ENCODE data around the gene TENT4A.
"Not testable (repeated sequence)": the region's sequence is repeated elsewhere in the genome, so short reads cannot be mapped to it uniquely, and the experiment has no call there.

Gene TENT4A

DNA sequence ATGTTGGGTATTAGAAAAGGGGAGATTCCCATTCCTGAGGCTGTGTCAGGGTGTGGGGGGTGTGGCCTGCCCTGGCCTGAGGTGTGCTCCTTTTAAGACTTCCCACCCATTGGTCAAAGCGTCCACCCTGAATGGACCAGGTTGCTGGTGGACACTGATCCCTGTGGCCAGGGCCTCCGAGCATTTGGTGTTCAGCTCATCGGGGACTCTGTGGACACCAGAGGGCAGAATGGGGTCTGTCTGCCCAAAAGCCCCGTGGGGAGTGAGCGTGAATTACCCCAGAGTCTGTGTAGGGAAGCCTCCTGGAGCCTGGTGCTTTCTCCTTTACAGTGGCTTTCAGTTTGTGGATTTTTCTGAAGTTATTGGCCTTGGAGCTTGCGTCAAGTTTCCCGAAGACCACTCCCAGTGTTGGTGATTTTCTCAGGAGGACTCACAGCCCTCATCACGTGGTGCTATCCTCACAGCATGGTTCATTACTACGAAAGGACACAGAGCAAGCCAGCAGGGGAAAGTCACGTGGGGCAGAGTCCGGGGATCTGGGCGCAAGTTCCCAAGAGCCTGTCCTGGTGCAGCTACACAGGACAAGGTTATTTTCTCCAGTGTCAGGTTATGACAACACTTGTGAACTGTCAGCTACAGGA, 55.5 kb downstream of the TENT4A start:
- no peak for DNase-seq (ENCODE audit: low spot score)
- FAIRE-seq = no peak

- FAIRE-seq (no peak), DNase-seq (ENCODE audit: low spot score) (no peak)
Observed at GRCh38 chr5:6770826-6771607, 57.8 kb downstream of the TENT4A start.

DNA sequence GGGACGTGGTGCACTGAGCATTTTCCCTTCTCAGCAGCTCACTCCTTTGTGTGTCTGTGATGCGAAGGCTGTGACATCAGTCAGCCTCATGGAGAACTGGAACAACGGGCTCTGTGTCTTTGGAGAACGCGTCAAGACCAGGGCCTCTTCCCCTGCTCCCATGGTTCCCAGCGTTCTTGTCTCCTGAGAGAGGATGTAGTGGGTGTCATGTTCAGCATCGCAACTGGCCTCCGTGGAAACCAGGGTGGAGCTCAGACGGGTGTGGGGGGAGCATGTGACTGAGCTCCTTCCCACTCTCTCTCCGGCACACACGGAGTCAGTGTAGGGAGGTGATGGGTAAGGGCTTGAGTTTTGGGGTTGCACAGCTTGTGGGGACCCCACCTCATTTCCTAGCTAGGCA, 59.7 kb downstream of the TENT4A start:
- DNase-seq (ENCODE audit: low spot score) (no peak), FAIRE-seq (peak; percentile 17)

GRCh38 chr5:6773342-6774035, 60.3 kb downstream of the TENT4A start:
- no peak for DNase-seq (ENCODE audit: low spot score)
- FAIRE-seq = no peak

- DNase-seq (ENCODE audit: low spot score); FAIRE-seq: not testable (repeated sequence)
Observed at GRCh38 chr5:6774207-6774606, 61.0 kb downstream of the TENT4A start.

DNA sequence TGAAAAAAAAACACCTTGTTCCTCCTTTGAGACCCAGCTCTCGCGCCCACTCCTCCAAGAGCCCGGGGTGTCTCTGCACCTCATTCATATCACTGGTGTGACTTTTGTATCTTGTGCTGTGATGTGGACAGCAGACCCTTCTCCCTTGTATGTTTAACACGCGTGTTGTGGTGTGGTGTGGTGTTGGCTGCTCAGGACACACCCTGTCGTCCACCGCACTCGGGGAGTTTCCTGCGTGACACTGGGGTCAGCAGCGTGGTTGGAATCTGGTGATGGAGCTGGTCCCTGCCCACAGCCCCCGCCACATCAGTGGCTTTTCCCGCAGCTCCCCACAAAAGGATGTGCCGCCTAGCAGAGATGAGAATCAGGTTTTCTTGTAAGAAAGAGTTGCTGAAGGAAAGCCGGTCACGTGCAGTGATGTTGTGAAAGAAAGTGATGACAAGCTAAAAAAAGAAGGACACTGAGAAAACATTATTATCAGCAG, 61.5 kb downstream of the TENT4A start:
- no peak for FAIRE-seq
- no peak for DNase-seq (ENCODE audit: low spot score)

- FAIRE-seq (no peak), DNase-seq (ENCODE audit: low spot score) (no peak)
Observed at GRCh38 chr5:6775571-6775970, 62.3 kb downstream of the TENT4A start.

- DNase-seq (ENCODE audit: low spot score) (peak; percentile 49), FAIRE-seq (no peak)
Observed at GRCh38 chr5:6780802-6781391, 67.7 kb downstream of the TENT4A start.

- no peak for FAIRE-seq
- no peak for DNase-seq (ENCODE audit: low spot score)
Observed at GRCh38 chr5:6781716-6782115, 68.5 kb downstream of the TENT4A start.

- DNase-seq (ENCODE audit: low spot score) = no peak
Observed at GRCh38 chr5:6783787-6784186, 70.6 kb downstream of the TENT4A start.

GRCh38 chr5:6784481-6784880, 71.2 kb downstream of the TENT4A start:
- DNase-seq (ENCODE audit: low spot score) = no peak
- FAIRE-seq = no peak

More at GRCh38 chr5:6783787-6784186, 70.6 kb downstream of the TENT4A start:
- FAIRE-seq = no peak

DNA sequence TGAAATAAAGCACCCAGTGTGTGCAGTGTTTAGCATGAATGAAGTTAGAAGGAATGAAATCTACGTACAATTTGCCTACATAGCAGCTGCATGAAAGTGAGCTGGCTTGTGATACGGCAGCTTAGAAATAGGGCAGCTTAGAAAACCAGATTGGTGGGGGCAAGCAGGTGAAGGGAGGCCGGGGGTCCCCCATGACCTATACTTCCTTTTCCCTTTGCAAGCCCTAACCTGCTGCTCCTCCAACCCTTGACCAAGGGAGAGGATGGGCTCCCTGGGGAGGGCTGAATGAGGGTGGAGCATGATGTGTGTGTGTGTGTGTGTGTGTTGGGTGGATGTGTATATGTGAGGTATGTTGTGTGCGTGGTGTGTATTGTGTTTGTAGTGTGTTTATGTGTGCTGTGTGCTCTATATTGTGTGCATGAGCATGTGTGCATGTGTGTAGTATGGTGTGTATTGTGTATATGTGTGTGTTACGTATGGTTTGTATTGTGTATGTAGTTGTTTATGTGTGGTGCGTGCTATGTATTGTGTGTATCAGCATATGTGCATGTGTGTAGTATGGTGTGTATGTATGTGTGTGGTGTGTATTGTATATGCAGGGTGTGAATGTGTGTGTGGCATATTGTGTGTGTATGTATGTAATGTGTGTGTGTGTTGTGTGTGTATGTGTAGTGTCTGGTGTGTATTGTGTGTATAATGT, 72.1 kb downstream of the TENT4A start:
- DNase-seq (ENCODE audit: low spot score) (no peak), FAIRE-seq (peak; percentile 96)

GRCh38 chr5:6785861-6786180, 72.6 kb downstream of the TENT4A start:
- DNase-seq (ENCODE audit: low spot score) (no peak), FAIRE-seq (no peak)

DNA sequence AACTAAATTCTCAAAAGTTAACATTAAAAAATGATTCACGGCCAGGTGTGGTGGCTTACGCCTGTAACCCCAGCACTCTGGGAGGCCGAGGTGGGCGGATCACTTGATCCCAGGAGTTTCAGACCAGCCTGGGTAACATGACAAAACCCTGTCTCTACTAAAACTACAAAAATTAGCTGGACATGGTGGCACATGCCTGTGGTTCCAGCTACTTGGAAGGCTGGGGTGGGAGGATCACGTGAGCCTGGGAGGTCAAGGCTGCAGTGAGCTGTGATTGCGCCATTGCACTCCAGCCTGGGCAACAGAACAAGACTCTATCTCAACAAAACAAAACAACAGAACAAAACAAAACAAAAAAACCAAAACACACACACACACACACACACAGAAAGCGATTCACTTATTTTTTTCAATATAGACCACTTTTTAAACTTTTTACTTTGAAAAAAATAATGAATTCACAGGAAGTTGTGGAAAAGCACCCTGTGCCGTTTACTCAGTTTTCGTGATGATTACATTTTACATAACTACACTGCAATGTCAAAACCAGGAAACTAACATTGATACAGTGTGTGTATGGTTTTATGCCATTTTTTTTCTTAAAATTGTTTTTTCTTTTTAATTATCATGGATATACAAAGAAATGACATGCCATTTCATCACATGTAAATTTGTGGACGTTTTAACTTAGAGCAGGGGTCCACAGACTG, 73.7 kb downstream of the TENT4A start:
- no peak for DNase-seq (ENCODE audit: low spot score)
- no peak for FAIRE-seq

- FAIRE-seq (no peak), DNase-seq (ENCODE audit: low spot score) (no peak)
Observed at GRCh38 chr5:6787941-6788340, 74.7 kb downstream of the TENT4A start.

DNA sequence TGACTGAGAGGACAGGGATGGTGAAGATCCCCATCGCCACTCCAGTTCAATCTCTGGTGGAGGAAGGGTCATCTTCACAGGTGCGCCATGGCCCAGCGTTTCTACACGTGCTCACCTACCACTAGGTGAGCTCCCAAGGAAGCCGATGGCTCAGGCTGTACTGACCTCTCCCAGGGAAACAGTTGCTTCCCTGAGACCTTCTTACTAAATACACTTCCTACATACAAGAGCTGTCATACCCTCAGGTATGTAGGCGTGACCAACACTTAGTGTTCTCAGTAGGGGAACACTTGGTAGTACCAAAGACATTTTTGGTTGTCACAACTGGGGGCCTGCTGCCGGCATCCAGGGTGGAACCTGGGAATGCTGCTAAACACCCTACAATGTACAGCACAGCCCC, 75.2 kb downstream of the TENT4A start:
- no peak for DNase-seq (ENCODE audit: low spot score)
- no peak for FAIRE-seq

DNA sequence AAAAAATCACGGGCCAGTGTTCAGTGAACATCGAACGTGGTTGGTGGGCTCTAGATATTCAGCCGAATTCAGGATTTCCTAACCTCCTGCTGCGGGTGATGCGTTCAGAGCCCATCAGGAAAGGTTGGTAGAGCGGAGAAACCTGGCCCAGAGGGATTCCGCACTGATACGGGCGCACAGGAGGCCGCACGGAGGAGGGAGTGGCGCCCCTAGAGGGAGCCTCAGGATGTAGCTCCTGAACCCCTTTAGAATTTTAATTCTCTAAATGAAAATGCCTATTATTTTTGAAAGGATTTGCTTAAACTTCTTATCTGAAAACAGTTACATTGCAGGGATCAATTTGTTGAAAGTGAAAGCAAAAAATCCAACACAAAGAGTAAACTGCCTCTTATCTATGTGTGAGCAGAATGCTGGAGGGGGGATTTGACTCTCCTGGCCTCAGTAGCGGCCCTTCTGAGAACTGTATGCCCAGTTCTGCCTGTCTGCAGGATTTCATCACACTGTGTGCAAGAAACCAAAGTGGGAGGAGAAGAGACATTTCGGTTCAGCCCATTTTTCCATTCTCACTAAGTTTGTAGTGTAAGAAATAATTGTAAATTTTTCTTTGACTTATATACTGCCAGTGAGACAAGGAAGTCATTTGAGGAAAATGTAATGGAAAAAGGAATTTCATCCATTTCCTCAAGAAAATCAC, 75.9 kb downstream of the TENT4A start:
- FAIRE-seq = no peak
- no peak for DNase-seq (ENCODE audit: low spot score)

DNA sequence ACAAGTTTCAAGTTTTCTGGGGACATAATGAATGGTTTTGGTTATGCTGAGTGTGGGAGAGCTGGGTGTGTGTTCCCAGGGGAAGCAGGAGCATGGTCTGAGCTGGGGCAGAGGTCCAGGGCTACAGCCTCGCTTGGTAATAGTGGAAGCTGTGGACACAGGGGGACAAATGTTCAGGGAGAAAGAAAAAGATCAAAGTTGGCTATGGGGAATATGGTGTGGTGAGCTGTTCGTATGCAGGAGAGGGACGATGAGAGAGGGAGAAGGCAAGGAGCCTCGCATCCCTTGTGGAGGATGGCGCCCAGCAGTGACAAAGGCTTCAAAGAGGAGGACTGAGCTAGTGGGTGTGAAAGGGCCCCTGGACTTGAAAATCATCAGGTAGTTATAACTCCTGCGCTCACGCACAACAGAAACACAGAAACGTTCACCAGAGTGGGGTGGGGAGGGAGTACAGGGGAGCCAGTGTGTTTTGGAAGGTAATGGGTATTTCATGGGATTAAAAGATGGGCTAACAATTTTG, 77.2 kb downstream of the TENT4A start:
- FAIRE-seq (no peak), DNase-seq (ENCODE audit: low spot score) (no peak)

DNA sequence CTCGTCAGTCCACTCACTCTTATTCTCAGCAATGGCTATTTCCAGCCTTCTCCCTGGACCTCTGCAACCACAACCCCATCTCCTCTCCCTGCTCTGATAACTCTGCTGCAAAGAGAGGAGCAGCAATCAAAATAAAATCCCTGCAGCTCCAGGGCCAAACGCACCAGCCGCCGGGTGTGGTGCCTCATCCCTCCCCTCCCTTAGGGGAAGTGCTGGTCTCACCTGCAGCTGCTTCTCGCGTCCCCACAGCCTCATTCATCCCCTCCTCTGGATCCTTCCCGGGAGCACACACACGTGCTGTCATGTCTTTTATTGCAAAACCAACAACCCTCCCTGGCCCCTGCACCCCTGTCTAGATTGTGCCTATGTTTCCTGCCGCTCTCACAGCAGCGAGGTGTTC, 77.8 kb downstream of the TENT4A start:
- no peak for DNase-seq (ENCODE audit: low spot score)
- no peak for FAIRE-seq

- DNase-seq (ENCODE audit: low spot score) (no peak), FAIRE-seq (no peak)
Observed at GRCh38 chr5:6792376-6792775, 79.1 kb downstream of the TENT4A start.

Data from urothelium cell line (cell line).